OCI-LY7 (cell line): ENCODE measurements around the gene IFI27L1.

Experiments
- CTCF ChIP-seq: fragments of 200-600 bp; sonication (generic); conservative IDR thresholded peaks from 2 replicates; pipeline ENCODE4 v1.5.1; 2014; ENCODE audit warnings: mild to moderate bottlenecking, antibody characterized with exemption, low read length, moderate library complexity, mixed read lengths
- EZH2phosphoT487 ChIP-seq: fragments of 200-600 bp; sonication (generic); IDR thresholded peaks from 2 replicates; pipeline ENCODE4 v1.6.1; 2018; ENCODE audit warnings: low read depth, borderline replicate concordance, mild to moderate bottlenecking, mixed run types, antibody characterized with exemption, low read length, moderate library complexity, mixed read lengths

GRCh38 chr14:94087891-94088290 is 6.8 kb downstream of the IFI27L1 start:
- TF ChIP-seq CTCF (no peak), EZH2phosphoT487 (no peak)
